ENCODE measurements around the gene AKR1B1.

DNA sequence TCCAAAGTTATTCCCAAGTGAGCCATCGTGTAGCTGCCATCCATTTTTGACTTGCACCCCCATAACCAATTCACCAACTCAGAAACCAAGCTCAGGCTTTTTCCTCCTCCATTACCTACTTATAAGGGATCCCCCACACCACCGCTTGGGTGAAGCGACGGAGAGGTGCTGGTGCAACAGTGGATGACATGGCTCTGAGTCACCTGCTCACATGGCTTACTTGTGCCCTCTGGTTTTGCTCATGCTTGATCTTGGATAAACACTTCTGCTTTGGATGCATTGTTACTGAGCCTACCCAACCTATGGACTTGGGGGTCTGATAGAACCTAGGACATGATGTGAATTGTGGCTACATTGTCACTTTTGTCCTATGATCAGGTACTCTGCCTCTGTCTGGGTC, 12.0 kb upstream of the AKR1B1 start:
- no peak for TF ChIP-seq RAD21 (IDR thresholded peaks at IDR 0.05; ENCODE audit: low read length)
- TF ChIP-seq, protein P1, sequence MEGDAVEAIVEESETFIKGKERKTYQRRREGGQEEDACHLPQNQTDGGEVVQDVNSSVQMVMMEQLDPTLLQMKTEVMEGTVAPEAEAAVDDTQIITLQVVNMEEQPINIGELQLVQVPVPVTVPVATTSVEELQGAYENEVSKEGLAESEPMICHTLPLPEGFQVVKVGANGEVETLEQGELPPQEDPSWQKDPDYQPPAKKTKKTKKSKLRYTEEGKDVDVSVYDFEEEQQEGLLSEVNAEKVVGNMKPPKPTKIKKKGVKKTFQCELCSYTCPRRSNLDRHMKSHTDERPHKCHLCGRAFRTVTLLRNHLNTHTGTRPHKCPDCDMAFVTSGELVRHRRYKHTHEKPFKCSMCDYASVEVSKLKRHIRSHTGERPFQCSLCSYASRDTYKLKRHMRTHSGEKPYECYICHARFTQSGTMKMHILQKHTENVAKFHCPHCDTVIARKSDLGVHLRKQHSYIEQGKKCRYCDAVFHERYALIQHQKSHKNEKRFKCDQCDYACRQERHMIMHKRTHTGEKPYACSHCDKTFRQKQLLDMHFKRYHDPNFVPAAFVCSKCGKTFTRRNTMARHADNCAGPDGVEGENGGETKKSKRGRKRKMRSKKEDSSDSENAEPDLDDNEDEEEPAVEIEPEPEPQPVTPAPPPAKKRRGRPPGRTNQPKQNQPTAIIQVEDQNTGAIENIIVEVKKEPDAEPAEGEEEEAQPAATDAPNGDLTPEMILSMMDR (IDR thresholded peaks at IDR 0.05), result no peak
- TF ChIP-seq, protein P2, sequence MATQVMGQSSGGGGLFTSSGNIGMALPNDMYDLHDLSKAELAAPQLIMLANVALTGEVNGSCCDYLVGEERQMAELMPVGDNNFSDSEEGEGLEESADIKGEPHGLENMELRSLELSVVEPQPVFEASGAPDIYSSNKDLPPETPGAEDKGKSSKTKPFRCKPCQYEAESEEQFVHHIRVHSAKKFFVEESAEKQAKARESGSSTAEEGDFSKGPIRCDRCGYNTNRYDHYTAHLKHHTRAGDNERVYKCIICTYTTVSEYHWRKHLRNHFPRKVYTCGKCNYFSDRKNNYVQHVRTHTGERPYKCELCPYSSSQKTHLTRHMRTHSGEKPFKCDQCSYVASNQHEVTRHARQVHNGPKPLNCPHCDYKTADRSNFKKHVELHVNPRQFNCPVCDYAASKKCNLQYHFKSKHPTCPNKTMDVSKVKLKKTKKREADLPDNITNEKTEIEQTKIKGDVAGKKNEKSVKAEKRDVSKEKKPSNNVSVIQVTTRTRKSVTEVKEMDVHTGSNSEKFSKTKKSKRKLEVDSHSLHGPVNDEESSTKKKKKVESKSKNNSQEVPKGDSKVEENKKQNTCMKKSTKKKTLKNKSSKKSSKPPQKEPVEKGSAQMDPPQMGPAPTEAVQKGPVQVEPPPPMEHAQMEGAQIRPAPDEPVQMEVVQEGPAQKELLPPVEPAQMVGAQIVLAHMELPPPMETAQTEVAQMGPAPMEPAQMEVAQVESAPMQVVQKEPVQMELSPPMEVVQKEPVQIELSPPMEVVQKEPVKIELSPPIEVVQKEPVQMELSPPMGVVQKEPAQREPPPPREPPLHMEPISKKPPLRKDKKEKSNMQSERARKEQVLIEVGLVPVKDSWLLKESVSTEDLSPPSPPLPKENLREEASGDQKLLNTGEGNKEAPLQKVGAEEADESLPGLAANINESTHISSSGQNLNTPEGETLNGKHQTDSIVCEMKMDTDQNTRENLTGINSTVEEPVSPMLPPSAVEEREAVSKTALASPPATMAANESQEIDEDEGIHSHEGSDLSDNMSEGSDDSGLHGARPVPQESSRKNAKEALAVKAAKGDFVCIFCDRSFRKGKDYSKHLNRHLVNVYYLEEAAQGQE (IDR thresholded peaks at IDR 0.05; ENCODE audit: low read depth, low read length), result no peak
- no peak for TF ChIP-seq POLR2AphosphoS5 (IDR thresholded peaks at IDR 0.05; ENCODE audit: low read depth, low read length)
- TF ChIP-seq, protein P3, sequence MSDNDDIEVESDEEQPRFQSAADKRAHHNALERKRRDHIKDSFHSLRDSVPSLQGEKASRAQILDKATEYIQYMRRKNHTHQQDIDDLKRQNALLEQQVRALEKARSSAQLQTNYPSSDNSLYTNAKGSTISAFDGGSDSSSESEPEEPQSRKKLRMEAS (IDR thresholded peaks at IDR 0.05; ENCODE audit: low read depth), result no peak
- TF ChIP-seq, protein P4, sequence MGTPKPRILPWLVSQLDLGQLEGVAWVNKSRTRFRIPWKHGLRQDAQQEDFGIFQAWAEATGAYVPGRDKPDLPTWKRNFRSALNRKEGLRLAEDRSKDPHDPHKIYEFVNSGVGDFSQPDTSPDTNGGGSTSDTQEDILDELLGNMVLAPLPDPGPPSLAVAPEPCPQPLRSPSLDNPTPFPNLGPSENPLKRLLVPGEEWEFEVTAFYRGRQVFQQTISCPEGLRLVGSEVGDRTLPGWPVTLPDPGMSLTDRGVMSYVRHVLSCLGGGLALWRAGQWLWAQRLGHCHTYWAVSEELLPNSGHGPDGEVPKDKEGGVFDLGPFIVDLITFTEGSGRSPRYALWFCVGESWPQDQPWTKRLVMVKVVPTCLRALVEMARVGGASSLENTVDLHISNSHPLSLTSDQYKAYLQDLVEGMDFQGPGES (IDR thresholded peaks at IDR 0.05; ENCODE audit: low read depth, low read length), result no peak

Measured in SK-N-SH (cell line).